Measurements from ENCODE around the gene KRT6A. TPM values are rescaled to one million over a fixed set of nuclear protein-coding genes. Genes with fewer than 3 reads are reported as not detected.
A peak's percentile ranks its signal among the peaks of the same experiment; 100 is the strongest.

KRT6A gene
- total and polyA plus RNA-seq, 4 donors: 0.02 to 0.05 TPM; not detected in 2

- WGBS: 80% methylated on average over 10 of the region's 10 CpGs
- TF ChIP-seq EGR1 (IDR thresholded peaks at IDR 0.05; ENCODE audit: low read depth in 2 of 2): no peak
- TF ChIP-seq NR2F2 (IDR thresholded peaks at IDR 0.05): no peak
- peak in 1 of 2 donors; percentile 70 for TF ChIP-seq JUND (IDR thresholded peaks at IDR 0.05)
- Histone ChIP-seq H3K9me3 (ENCODE audit: control insufficient read depth in 4 of 4, low read length in 3 of 4) (no peaks in the 10 kb centered on the region), H3K9ac (ENCODE audit: low read depth in 1 of 2, low read length in 2 of 2) (no peak overlapping the region), H3K4me1 (ENCODE audit: control insufficient read depth in 4 of 4, insufficient read depth in 4 of 4, low read length in 3 of 4) (no peaks in the 10 kb centered on the region), H3K27me3 (ENCODE audit: control insufficient read depth in 4 of 4, insufficient read depth in 4 of 4, low read length in 3 of 4) (no peaks in the 10 kb centered on the region), H3K27ac (ENCODE audit: low read depth in 1 of 2, low read length in 2 of 2) (no peak overlapping the region), H3K4me3 (ENCODE audit: low read depth in 1 of 3, low read length in 3 of 3) (no peak overlapping the region), H3K36me3 (ENCODE audit: control insufficient read depth in 4 of 4, insufficient read depth in 3 of 4, low read depth in 1 of 4, low read length in 3 of 4) (no peaks in the 10 kb centered on the region)
- DNase-seq (ENCODE audit: low spot score): peak; percentile 28
These were observed 28.1 kb upstream of the KRT6A start for GRCh38 chr12:52521175-52521567.

- no peaks in the 10 kb centered on the region for H3K4me1 ChIP-seq (ENCODE audit: control insufficient read depth in 4 of 4, insufficient read depth in 4 of 4, low read length in 3 of 4)
- no peak within 1 kb of the TSS for H3K27ac ChIP-seq (ENCODE audit: low read depth in 1 of 2, low read length in 2 of 2)
- no peaks in the 10 kb centered on the region for H3K27me3 ChIP-seq (ENCODE audit: control insufficient read depth in 4 of 4, insufficient read depth in 4 of 4, low read length in 3 of 4)
- no peaks in the 10 kb centered on the region for H3K36me3 ChIP-seq (ENCODE audit: control insufficient read depth in 4 of 4, insufficient read depth in 3 of 4, low read depth in 1 of 4, low read length in 3 of 4)
- no peak within 1 kb of the TSS for H3K9ac ChIP-seq (ENCODE audit: low read depth in 1 of 2, low read length in 2 of 2)
- 94% methylated on average over 29 of the region's 29 CpGs for WGBS
- DNase-seq (ENCODE audit: low spot score): peak; percentile 30
- H3K4me3 ChIP-seq (ENCODE audit: low read depth in 1 of 3, low read length in 3 of 3): no peak within 1 kb of the TSS
- H3K9me3 ChIP-seq (ENCODE audit: control insufficient read depth in 4 of 4, low read length in 3 of 4): no peaks in the 10 kb centered on the region
- TF ChIP-seq ATF3 (IDR thresholded peaks at IDR 0.05): no peak
- TF ChIP-seq REST (IDR thresholded peaks at IDR 0.05): no peak
- no peak for TF ChIP-seq HNF4A (conservative IDR thresholded peaks at IDR 0.05)
- TF ChIP-seq JUND (IDR thresholded peaks at IDR 0.05): no peak
- TF ChIP-seq NR2F2 (IDR thresholded peaks at IDR 0.05): no peak
- no peak for TF ChIP-seq FOXA2 (IDR thresholded peaks at IDR 0.05)
- TF ChIP-seq YY1 (IDR thresholded peaks at IDR 0.05): no peak
- TF ChIP-seq EGR1 (IDR thresholded peaks at IDR 0.05; ENCODE audit: low read depth in 2 of 2): no peak
- TF ChIP-seq FOXA1 (IDR thresholded peaks at IDR 0.05): no peak
- no peak for TF ChIP-seq MAX (IDR thresholded peaks at IDR 0.05)
- TF ChIP-seq SP1 (IDR thresholded peaks at IDR 0.05): no peak
- no peak for TF ChIP-seq HNF4G (IDR thresholded peaks at IDR 0.05)
These were observed 27.0 kb upstream of the KRT6A start, which contains the start of gene KRT5 for GRCh38 chr12:52519826-52520662. Gene KRT5, minus strand, starts transcription at chr12:52520394. Its CDS starts 98 bp downstream, at chr12:52520296.

- 90% methylated on average over 3 of the region's 3 CpGs for WGBS
- TF ChIP-seq EGR1 (IDR thresholded peaks at IDR 0.05; ENCODE audit: low read depth in 2 of 2): no peak
- no peak for TF ChIP-seq HNF4A (conservative IDR thresholded peaks at IDR 0.05)
- TF ChIP-seq YY1 (IDR thresholded peaks at IDR 0.05): no peak
- TF ChIP-seq FOXA2 (IDR thresholded peaks at IDR 0.05): no peak
- H3K4me1 ChIP-seq (ENCODE audit: control insufficient read depth in 4 of 4, insufficient read depth in 4 of 4, low read length in 3 of 4): no peaks in the 10 kb centered on the region
- H3K36me3 ChIP-seq (ENCODE audit: control insufficient read depth in 4 of 4, insufficient read depth in 3 of 4, low read depth in 1 of 4, low read length in 3 of 4): no peaks in the 10 kb centered on the region
- H3K27ac ChIP-seq (ENCODE audit: low read depth in 1 of 2, low read length in 2 of 2): no peak overlapping the region
- H3K9me3 ChIP-seq (ENCODE audit: control insufficient read depth in 4 of 4, low read length in 3 of 4): no peaks in the 10 kb centered on the region
- no peak overlapping the region for H3K4me3 ChIP-seq (ENCODE audit: low read depth in 1 of 3, low read length in 3 of 3)
- H3K9ac ChIP-seq (ENCODE audit: low read depth in 1 of 2, low read length in 2 of 2): no peak overlapping the region
- no peaks in the 10 kb centered on the region for H3K27me3 ChIP-seq (ENCODE audit: control insufficient read depth in 4 of 4, insufficient read depth in 4 of 4, low read length in 3 of 4)
- peak; percentile 9 for DNase-seq (ENCODE audit: low spot score)
These were observed 26.3 kb upstream of the KRT6A start for GRCh38 chr12:52519387-52519703.
